ENCODE results near the gene SYNGR2.

The SYNGR2 gene

GRCh38 chr17:78122931-78123249, 45.5 kb upstream of the SYNGR2 start:
- TF ChIP-seq CTCF (IDR thresholded peaks at IDR 0.05; ENCODE audit: insufficient read depth, low read depth, low read length, missing control alignments) = no peak
- no peak overlapping the region for H3K4me3 ChIP-seq (ENCODE audit: low read depth, low read length)
- DNase-seq (ENCODE audit: low read depth) = no peak

- no peak overlapping the region for H3K4me3 ChIP-seq (ENCODE audit: low read depth, low read length)
- TF ChIP-seq CTCF (IDR thresholded peaks at IDR 0.05; ENCODE audit: insufficient read depth, low read depth, low read length, missing control alignments) = no peak
- DNase-seq (ENCODE audit: low read depth) = no peak
Measured at GRCh38 chr17:78123258-78123929, 45.0 kb upstream of the SYNGR2 start.

GRCh38 chr17:78124081-78124835, 44.1 kb upstream of the SYNGR2 start:
- no peak for TF ChIP-seq CTCF (IDR thresholded peaks at IDR 0.05; ENCODE audit: insufficient read depth, low read depth, low read length, missing control alignments)
- peak overlapping the region; percentile 87 for H3K4me3 ChIP-seq (ENCODE audit: low read depth, low read length)

GRCh38 chr17:78124836-78125137, 43.6 kb upstream of the SYNGR2 start:
- peak overlapping the region; percentile 87 for H3K4me3 ChIP-seq (ENCODE audit: low read depth, low read length)
- no peak for DNase-seq (ENCODE audit: low read depth)
- no peak for TF ChIP-seq CTCF (IDR thresholded peaks at IDR 0.05; ENCODE audit: insufficient read depth, low read depth, low read length, missing control alignments)

More at GRCh38 chr17:78124081-78124835, 44.1 kb upstream of the SYNGR2 start:
- peak; percentile 89 for DNase-seq (ENCODE audit: low read depth)

GRCh38 chr17:78125138-78125913, 43.1 kb upstream of the SYNGR2 start:
- peak; percentile 67 for DNase-seq (ENCODE audit: low read depth)
- peak overlapping the region; percentile 87 for H3K4me3 ChIP-seq (ENCODE audit: low read depth, low read length)
- no peak for TF ChIP-seq CTCF (IDR thresholded peaks at IDR 0.05; ENCODE audit: insufficient read depth, low read depth, low read length, missing control alignments)

- H3K4me3 ChIP-seq (ENCODE audit: low read depth, low read length) = peak overlapping the region; percentile 87
- no peak for TF ChIP-seq CTCF (IDR thresholded peaks at IDR 0.05; ENCODE audit: insufficient read depth, low read depth, low read length, missing control alignments)
- no peak for DNase-seq (ENCODE audit: low read depth)
Measured at GRCh38 chr17:78125976-78126894, 42.1 kb upstream of the SYNGR2 start.

Data from GM12865 (cell line).